Measurements from ENCODE around the gene MYL5.
"Not testable (repeated sequence)": the region's sequence is repeated elsewhere in the genome, so short reads cannot be mapped to it uniquely, and the experiment has no call there.

MYL5 gene

GRCh38 chr4:674172-675035, at the start of gene MYL5, which contains the start of gene ATP5ME:
Gene MYL5, plus strand, starts transcription at chr4:674542. Its CDS starts 3,485 bp downstream, at chr4:678027.
Gene ATP5ME, minus strand, starts transcription at chr4:674276. Its CDS starts 29 bp downstream, at chr4:674247.
- peak; percentile 96 for DNase-seq

GRCh38 chr4:624705-625590, 49.4 kb upstream of the MYL5 start, which contains the start of gene PDE6B:
Gene PDE6B, plus strand, starts transcription at chr4:625573. Its CDS starts 54 bp downstream, at chr4:625627.
- DNase-seq = no peak

DNA sequence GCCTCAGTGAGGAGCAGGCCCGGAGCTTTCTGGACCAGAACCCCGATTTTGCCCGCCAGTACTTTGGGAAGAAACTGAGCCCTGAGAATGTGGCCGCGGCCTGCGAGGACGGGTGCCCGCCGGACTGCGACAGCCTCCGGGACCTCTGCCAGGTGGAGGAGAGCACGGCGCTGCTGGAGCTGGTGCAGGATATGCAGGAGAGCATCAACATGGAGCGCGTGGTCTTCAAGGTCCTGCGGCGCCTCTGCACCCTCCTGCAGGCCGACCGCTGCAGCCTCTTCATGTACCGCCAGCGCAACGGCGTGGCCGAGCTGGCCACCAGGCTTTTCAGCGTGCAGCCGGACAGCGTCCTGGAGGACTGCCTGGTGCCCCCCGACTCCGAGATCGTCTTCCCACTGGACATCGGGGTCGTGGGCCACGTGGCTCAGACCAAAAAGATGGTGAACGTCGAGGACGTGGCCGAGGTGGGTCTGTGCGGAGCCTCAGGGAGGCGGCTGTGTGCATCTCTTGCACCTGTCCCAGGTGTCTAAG, 48.6 kb upstream of the MYL5 start:
- no peak for DNase-seq

- DNase-seq = no peak
Measured at GRCh38 chr4:626201-627091, 47.9 kb upstream of the MYL5 start.

GRCh38 chr4:627347-628125, 46.8 kb upstream of the MYL5 start:
- DNase-seq = no peak

- DNase-seq = no peak
Measured at GRCh38 chr4:628311-628741, 46.0 kb upstream of the MYL5 start.

DNA sequence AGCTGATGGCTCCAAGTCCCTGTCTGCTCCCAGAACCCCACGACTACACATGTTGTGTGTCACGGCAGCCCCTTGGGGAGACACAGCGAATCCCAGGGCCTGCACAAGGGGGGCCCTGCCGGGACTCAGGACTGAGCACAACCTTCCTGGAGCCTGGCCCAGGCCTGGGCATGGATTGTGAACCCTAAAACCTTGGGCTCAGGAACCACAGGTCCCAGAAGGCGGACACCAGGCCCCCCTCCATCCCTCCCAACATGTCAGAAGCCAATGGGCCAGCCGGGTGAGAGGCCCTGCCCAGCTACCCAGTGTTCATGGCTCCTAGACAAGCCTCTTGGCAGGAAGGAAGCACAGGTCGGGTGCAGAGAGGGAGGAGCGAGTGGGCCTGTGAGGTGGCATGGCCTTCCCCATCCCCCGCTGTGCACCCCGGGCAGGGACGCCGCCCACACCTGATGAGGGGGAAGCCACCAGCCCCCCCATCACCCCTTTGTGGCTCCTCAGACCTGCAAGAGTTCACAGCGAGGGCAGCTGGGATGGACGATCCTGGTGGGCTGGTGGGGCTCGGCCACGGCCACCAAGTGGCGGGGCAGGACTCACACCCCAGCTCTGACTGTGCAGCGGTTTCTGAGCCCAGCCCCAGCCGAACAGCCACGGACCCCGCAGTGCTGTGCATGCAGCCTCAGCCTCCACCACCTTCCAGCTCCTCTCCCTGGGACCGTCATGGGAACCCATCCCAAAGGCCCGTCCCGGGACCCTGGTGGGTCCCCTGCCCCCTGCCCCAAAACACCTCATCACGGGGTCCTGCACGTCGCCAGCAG, 45.3 kb upstream of the MYL5 start:
- DNase-seq = no peak

DNA sequence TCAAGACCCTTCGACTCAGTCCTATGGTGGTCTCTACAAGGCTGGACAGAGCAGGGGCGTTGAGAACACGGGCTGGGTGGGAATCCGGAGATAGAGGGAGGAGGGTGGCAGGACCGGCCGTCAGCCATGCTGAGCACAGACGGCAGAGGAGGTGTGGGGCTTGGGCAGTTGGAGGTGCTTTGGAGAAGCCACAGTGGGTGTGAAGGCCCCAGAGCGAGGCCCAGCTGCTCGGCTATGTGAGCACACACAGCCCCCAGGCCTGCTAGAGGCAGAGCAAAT, 44.8 kb upstream of the MYL5 start:
- no peak for DNase-seq

GRCh38 chr4:629915-630641, 44.3 kb upstream of the MYL5 start:
- DNase-seq = no peak

GRCh38 chr4:630656-631055, 43.7 kb upstream of the MYL5 start:
- DNase-seq = no peak

- DNase-seq = no peak
Measured at GRCh38 chr4:632196-632790, 42.0 kb upstream of the MYL5 start.

GRCh38 chr4:632926-633325, 41.4 kb upstream of the MYL5 start:
- no peak for DNase-seq

GRCh38 chr4:633406-633805, 40.9 kb upstream of the MYL5 start:
- DNase-seq = no peak

DNA sequence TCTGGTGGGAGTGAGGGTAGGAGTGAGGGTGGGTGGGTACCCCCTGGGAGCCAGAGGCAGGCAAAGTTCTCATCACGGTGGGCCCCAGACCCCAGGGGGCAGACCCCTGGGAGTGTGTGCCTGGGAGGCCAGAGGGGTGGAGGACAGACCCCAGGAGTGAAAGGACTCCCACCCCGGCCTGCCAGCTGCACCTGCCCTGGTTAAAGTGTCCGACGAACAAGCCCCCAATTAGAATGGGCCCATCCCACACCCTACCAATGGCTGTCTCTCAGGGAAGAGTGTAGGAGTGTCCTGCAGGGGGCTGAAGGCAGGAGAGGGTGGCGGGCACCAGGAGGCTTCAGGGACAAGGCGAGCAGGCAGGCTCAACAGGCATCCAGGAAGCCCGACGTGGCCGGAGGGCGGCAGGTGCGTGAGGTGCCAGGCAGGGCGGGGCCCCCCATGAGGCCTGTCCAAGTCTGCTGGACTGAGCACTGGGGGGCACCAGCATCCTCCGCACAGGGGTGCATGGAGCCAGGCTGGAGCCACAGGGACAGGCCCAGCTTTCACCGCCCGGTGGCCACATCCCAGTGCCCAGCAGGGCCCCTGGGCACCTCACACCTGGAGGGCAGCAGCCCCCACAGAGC, 40.3 kb upstream of the MYL5 start:
- no peak for DNase-seq

DNA sequence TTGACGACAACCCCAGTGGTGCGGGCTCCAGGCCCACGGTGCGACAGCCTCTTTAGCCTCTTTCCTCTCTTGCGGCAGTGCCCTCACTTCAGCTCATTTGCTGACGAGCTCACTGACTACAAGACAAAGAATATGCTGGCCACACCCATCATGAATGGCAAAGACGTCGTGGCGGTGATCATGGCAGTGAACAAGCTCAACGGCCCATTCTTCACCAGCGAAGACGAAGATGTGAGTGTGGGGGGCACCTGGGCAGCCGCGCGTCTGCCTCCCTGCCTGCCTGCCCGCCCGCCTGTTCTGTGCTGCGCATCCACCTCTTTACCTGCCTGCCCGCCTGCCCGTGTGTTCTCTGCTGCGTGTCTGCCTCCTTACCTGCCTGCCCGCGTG, 39.8 kb upstream of the MYL5 start:
- no peak for DNase-seq

DNA sequence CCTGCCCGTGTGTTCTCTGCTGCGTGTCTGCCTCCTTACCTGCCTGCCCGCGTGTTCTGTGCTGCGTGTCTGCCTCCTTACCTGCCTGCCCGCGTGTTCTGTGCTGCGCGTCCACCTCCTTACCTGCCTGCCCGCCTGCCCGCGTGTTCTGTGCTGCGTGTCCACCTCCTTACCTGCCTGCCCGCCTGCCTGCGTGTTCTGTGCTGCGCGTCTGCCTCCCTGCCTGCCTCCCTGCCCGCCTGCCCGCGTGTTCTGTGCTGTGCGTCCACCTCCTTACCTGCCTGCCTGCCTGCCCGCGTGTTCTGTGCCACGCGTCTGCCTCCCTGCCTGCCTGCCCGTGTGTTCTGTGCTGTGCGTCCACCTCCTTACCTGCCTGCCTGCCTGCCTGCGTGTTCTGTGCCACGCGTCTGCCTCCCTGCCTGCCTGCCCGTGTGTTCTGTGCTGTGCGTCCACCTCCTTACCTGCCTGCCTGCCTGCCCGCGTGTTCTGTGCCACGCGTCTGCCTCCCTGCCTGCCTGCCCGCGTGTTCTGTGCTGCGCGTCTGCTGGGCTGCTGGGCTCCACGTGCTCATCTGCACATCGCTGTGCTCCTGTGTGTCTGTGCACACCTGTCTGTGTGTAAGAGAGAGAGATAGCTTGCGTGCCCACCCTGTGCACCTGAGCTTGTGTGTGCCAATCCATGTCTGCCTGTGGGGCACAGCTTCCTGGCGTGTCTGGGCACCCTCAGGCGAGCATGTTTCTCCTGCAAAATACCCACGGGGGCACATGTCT, 39.1 kb upstream of the MYL5 start:
- not testable (repeated sequence) for DNase-seq

- no peak for DNase-seq
Measured at GRCh38 chr4:635851-636627, 38.3 kb upstream of the MYL5 start.
